Stromal cell of bone marrow (primary cell): ENCODE data around the gene RCBTB2.
"Not testable (repeated sequence)": the region's sequence is repeated elsewhere in the genome, so short reads cannot be mapped to it uniquely, and the experiment has no call there.

Experiments
- DNase-seq: peaks from one replicate; pipeline ENCODE4 v3.0.0-alpha.2; 2012; ENCODE audit warnings: low read depth

RCBTB2 gene

GRCh38 chr13:48494874-48495273 lies 38.0 kb downstream of the RCBTB2 start:
- no peak for DNase-seq

- no peak for DNase-seq
Observed at GRCh38 chr13:48493851-48494250, 39.0 kb downstream of the RCBTB2 start.

DNA sequence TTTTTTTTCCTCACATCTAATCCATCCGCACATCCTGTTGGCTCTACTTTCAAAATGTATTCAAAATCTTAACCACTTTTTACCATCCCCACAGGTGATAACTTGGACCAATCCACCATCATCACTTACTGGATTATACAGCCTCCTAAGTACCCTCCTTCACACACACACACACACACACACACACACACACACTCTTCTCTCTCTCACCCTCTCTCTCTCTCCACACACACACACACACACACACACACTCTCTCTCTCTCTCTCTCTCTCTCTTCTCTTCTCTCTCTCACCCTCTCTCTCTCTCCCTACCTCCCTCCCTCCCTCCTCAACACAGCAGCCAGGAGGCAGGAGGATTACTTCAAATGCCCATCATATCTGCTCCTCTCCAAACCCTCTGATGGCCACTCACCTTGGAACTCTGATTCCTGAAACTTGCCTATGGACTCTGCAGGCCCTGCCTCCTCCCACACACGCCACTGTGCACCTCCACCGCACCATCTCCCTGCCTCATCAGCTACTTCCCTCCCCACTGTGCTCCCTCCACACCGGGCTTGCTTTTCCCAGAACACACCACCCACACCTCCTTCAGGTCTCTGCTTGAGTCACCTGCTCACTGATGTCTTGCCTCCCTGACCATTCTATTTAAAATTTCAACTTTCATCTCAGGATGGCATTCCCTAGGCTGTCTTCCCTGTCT lies 39.7 kb downstream of the RCBTB2 start:
- DNase-seq = no peak

DNA sequence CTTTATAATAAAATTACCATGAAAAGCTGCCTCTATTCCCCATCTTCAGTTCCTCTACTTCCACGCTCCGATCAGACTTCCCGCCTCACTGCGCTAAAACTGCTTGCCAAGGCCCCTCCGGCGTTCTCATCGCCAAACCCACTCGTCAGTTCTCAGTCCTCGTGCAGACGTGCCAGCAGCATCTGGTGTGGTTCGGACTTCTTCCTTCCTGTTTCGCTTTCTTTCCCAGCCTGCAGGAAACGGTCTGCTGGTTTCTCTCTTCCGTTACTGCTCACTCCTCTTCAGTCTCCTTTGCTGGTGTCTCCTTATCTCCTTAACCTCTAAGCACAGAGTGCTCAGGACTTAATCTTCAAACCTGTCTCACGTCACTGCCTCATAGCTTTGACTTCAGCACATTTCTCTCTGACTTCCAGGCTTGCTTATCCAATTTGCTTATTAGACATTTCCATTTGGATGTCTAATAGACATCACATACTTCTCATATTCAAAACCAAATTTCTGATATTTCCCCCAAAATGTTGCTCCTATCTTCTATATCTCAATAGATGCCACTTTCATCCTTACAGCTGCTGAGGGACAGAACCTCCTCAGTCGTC lies 40.3 kb downstream of the RCBTB2 start:
- peak; percentile 58 for DNase-seq

- no peak for DNase-seq
Observed at GRCh38 chr13:48492096-48492440, 40.8 kb downstream of the RCBTB2 start.

- no peak for DNase-seq
Observed at GRCh38 chr13:48491423-48492095, 41.3 kb downstream of the RCBTB2 start.

- DNase-seq = no peak
Observed at GRCh38 chr13:48490241-48490640, 42.6 kb downstream of the RCBTB2 start.

GRCh38 chr13:48489666-48490065 lies 43.2 kb downstream of the RCBTB2 start:
- no peak for DNase-seq

- no peak for DNase-seq
Observed at GRCh38 chr13:48488995-48489394, 43.9 kb downstream of the RCBTB2 start.

DNA sequence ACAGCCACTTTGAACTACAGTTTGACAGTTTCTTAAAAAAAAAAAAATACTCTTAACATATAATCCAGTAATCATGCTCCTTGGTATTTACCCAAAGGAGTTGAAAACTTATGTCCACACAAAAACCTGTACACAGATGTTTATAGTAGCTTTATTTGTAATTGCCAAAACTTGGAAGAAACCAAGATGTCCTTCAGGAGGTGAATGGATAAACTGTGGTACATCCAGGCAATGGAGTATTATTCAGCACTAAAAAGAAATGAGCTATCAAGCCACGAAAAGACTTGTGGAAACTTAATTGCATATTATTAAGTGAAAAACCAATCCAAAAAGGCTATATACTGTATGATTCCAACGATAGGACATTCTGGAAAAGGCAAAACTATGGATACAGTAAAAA lies 44.9 kb downstream of the RCBTB2 start:
- DNase-seq = no peak

- no peak for DNase-seq
Observed at GRCh38 chr13:48486836-48487235, 46.0 kb downstream of the RCBTB2 start.

GRCh38 chr13:48486362-48486761 lies 46.5 kb downstream of the RCBTB2 start:
- DNase-seq = no peak

GRCh38 chr13:48485432-48485831 lies 47.4 kb downstream of the RCBTB2 start:
- DNase-seq = no peak

GRCh38 chr13:48483575-48483974 lies 49.3 kb downstream of the RCBTB2 start:
- no peak for DNase-seq

DNA sequence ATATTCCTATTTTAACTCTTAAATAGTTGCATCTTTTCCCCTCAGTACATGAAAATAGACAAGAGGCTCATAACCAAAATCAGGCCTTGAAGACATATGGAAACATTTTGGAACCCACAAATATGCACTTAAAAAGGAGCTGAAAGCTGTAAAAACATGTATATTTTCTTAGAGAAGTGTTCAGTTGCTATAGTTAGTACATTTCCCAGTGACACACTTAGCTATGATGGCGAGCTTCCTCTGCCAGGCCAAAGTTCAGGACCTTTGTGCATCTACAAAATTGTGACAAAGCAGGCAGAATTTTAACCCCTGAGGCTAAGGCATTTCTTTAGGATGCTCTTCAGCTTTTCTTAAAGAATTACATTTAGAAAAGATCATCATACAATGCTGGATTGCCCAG lies 54.5 kb downstream of the RCBTB2 start:
- DNase-seq = peak; percentile 44

GRCh38 chr13:48477191-48477855 lies 55.6 kb downstream of the RCBTB2 start:
- DNase-seq = no peak

DNA sequence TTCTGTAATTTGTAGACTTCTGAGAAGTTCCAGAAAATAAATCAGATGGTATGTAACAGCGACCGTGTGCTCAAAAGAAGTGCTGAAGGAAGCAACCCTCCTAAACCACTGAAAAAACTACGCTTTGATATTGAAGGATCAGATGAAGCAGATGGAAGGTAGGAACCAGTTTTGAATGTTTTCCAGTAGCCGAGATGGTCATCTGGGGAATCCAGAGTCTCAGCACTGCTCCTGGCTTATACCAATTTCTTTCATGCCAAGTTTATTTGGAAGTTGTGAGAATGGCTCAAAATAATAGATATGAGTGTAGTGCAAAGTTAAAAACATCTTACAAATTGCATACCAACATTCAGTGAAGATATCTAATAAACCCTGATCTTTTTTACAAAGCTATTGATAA lies 56.2 kb downstream of the RCBTB2 start:
- no peak for DNase-seq

GRCh38 chr13:48476215-48476614 lies 56.7 kb downstream of the RCBTB2 start:
- DNase-seq = no peak

GRCh38 chr13:48475230-48475629 lies 57.6 kb downstream of the RCBTB2 start:
- DNase-seq = no peak

GRCh38 chr13:48457578-48458242 lies 75.2 kb downstream of the RCBTB2 start:
- no peak for DNase-seq

DNA sequence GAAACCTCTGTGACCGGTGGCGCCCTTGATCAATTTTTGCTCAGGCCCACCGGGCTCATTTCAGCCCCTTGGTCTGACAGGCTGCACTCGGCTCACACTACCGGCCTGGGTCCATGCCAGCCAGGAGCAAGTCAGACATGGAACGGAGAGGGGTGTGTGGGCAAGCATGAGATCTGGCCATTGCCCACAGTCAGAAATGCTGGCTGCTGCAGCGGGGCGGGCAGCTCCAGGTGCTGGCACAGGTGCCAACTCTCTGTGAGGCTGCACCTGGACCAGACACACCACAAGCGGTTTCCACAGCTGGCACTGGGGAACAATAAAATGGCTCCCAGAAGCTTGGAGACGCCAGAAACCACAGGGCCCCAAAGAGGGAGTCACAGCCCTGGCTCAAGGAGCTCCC lies 76.3 kb downstream of the RCBTB2 start:
- DNase-seq = no peak

DNA sequence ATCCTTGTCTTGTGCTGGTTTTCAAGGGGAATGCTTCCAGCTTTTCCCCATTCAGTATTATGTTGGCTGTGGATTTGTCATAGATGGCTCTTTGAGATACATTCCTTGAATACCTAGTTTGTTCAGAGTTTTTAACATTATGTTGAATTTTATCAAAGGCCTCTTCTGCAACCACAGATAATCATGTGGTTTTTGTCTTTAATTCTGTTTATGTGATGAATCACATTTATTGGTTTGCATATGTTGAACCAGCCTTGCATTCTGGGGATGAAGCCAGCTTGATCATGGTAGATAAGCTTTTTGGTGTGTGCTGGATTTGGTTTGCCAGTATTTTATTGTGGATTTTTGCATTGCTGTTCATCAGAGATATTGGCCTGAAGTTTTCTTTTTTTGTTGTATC lies 81.7 kb downstream of the RCBTB2 start:
- not testable (repeated sequence) for DNase-seq

DNA sequence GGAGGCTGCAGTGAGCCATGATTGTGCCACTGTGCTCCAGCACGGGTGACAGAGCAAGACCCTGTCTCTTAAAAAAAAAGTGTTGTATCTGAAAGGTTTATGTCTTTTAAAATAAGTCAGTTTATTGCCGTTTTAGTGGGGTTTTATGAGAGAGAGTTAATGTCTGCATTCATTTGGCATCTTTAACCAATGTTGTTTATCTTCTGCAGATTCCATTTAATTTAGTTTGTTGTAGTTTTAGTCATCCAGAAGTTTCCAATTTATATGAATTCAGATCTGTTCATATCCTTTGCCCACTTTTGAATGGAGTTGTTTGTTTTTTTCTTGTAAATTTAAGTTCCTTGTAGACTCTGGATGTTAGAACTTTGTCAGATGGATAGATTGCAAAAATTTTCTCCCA lies 83.2 kb downstream of the RCBTB2 start:
- no peak for DNase-seq
